ENCODE results near the gene ABR. TPM values are rescaled to one million over a fixed set of nuclear protein-coding genes. Genes with fewer than 3 reads are reported as not detected.
"Not testable (repeated sequence)": the region's sequence is repeated elsewhere in the genome, so short reads cannot be mapped to it uniquely, and the experiment has no call there.

The ABR gene
- polyA plus RNA-seq, 3 donors = 55.2 to 63.0 (median 58.7) TPM

DNA sequence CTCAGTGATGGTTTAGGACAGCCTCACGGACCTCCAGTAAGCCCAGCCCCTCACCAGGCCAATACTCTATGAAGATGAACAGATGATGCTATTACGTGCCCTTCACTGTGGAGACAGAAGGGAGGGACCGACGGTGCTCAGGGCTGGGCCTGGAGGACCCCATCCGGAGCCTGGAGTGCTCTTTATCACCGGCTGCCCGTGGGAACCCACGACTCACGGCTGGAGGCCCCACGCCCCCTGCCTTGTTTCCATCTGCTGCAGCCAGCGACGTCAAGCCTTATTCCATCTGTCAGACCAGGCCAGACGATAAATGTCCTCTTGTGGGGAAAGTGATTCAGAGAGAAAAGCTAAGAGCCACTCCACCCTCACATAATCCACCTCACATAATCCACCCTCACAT, 186.8 kb downstream of the ABR start:
- DNase-seq = no peak

DNA sequence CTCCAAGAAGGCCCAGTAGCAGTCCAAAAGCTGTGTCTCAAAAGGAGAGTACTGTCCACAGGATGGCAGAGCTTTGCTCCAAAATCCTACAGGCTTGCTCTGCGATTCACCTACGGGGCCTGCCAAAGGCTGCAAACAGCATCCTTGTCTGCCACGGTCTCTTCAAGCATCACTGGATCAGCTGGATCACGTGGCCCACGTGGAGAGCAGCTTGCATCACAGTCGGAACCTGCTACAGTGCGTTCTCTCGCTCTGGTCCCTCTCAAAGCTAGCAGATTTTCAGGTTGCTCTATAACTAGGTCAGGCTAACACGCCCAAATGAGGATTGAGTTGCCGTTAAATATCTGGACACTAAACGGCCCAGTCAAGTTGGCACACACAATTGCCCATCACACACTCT, 191.2 kb downstream of the ABR start:
- DNase-seq = no peak

DNA sequence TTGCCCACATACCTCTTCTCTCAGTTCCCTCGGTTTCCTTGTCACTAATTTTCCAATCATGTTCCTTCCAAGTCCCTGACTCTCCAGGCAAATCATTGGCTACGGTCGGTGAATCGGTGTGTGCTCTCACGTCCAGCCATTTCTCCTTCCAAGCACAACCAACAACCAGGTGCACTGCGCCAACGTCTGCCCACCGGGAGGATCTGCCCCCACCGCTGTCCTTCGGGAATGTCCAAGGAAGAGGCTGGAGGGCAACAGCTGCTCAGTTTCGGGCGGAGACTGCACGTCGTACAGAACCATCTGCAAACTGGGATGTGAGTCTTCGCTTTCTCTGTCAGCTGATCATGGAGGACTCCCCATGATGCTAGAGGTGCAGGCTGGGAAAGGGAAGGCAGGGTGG, 191.8 kb downstream of the ABR start:
- DNase-seq = no peak

DNA sequence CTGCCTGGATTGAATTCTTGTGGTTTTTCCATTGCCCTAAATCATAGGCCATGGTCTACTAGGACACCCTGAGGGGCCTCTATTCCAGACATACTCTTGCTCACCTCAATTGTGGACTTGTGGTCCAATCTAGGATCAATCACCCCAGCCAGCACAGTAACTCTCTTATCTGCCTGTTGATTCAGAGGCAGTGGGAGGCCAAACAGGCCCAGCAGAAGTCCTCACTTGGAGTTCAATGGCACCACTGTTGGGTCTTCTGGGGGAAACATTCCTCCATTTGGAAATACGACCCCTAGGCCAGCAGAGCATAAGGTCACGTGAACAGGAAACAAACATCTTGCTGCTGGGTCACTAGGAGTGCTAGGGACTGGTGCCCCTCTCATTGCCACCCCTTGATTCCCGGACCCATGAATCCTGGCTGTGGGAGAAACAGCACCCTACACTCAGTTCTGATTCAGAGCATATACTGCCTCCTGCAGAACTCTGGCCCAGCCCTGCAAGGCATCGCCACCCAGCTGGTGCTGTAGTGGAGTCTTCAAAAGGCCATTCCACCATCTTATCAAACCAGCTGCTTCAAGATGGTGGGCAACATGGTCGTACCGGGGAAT, 193.4 kb downstream of the ABR start:
- DNase-seq = no peak

DNA sequence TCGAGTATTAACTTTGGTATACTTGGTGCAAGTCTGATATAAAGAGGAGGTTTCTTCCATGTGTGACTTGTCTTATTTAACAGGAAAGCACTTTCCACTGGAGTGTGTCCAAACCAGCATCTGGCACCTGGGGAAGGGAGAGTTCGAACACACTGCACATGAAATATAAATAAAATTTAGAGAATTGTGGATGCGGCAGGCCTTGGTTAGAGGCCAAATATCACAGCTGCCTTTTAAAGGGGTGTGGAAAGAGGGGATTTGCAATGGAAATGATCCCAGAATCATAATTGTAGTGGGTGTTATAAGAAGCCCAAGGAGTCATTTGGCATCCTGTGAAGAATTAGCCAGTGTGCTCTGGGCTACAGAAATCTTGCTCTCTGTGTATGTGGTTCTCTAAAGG, 195.9 kb downstream of the ABR start:
- DNase-seq = no peak

DNA sequence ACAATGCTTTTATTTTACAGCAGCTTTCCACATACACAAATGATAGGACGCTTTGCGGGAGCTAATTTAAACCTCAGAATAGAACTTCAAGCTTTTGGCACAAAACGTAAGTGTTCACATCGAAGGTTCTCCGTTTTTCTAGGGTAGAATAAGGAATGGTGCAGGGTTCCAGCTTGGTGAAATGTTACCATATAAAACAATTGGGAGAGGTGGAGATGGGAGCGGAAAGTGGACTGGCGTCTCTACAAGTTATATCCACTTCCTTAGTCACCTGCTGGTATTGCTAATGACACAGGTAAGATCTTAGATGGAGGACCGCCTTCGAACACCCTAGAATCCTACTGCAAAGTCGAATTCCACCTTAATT, 198.5 kb downstream of the ABR start:
- DNase-seq = no peak

DNA sequence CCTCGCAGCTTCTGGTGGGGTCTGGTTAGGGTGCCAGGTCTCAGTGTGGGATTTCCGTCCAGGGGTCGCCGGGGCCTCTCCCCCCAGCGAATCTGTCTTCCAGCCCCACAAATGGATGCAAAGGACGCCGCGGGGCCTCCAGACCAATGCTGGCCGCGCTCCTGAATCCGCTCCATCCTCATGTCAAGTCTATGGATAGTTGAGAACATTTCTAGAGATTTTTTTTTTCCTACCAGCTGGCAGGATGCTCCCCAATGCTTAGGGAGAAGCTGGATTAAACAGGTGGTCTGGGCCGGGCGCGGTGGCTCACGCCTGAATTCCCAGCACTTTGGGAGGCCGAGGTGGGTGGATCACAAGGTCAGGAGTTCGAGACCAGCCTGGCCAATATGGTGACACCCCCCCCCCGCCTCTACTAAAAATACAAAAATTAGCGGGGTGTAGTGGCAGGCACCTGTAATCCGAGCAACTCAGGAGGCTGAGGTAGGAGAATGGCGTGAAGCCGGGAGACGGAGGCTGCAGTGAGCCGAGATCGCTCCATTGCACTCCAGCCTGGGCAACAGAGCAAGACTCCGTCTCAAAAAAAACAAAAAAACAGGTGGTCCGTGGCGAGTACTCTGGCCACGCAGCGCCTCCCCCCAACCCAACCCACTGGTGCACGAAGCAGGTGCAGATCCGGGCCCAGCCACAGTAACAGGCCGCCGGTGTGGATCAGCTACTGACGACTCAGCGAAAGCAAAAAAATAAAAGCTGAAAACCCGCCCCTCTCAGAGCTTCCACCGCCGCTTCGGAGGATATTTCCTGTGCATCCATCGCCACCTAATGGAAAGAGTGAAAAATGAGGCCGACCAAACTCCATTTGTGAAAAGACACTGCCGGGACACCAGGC, 199.1 kb downstream of the ABR start:
- DNase-seq = peak; percentile 90

DNA sequence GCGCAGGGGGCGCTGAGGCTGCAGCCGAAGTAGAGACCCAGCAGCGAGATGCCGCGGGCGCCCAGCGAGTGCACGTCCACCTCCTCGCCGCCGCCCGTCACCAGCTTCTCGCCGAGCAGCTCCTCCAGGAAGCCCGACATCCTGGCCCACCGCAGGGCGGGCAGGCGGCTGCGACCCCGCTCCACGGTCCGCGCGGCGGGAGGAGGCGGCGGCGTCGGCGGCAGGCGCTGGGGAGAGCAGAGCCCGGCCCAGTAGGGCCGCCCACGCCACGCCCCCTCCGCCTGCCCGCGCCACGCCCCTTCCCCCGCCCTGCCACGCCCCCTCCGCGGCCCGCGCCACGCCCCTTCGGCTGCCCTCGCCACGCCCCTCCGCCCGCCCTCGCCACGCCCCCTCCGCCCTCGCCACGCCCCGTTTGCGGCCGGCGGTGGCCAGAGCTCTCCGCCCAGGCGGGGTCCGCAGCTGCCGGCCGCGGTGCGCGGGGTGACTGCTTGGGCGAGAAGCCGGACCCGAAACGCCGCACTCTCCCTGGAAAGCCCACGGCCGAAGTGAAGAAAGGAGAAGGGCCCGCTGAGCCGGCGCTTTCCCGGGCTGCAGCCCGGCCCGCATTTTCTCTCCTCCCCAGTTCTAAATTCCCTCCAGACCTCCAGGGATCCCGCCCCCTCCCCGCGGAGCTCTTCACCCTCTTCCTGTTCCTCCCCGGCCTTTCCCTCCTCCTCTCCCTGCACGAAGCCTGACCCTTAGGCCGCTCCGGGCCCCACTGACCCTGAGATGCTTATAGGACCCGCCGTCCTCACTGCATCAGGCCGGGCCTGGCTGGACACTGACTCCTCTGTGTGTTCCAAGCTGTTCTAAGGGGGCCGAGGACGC, 200.0 kb downstream of the ABR start, which contains the start of gene NXN:
Gene NXN (minus strand): TSS at position 238 of the 867 bp plus-strand sequence.
- DNase-seq = peak; percentile 71

DNA sequence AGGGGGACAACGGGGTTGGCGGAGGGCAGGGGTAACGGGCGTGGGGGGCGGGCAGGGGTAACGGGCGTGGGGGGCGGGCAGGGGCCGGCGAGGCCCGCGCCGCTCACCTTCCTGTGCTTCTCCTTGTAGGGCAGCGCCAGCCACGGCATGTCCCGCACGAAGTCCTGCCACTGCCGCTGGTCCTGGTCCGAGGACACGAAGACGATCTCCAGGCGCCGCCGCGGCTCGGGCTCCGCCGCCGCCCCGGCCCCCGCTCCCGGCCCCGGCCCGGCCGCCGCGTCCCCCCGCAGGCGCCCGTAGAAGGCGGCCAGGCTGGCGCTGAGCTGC, 200.6 kb downstream of the ABR start:
- no peak for DNase-seq

DNA sequence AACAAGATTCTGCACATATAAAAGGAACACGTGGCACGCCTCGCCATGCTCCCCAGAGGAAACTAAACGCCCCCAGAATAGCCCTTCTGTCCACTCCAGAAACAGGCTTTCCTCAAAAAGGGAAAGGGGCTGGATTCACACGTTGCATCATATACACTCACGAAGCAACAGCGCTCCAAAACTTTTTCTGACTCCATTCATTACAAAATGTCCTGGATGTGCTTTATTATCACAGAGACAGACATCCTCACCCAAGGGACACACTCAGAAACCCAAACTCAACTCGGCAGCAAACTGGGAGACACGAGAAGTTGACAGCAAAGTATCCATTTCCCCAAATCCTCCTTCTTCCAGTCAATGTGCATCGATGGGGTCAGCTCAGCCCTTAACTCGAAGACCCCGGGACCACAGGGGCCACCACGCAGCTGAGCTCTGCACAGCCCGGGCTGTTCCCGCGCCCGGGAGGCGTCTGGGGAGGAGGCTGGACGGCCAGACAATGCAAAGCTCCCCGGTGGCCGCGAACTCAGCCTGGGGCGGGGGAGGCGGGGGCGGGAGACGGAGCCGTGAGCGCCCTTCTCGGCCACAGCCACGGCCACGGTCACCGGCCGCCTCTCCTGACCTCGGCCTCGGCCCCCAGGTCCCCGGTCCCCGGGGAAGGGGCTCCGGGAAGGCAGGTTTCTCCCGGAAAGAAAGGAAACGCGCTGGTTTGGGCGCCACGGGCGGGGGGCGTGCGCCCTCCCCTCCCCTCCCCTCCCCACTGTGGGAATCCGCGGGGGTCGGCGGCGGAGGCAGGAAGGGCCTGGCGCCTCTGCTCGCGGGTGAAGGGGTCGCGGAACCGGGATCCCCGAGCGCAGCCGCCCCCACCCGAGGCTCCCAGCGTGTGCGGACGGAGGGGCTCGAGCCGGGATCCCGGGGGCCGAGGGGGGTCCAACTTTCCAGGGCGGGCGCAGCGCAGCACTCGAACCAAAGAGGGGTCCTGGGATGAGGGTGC, 201.4 kb downstream of the ABR start:
- DNase-seq = peak; percentile 46

DNA sequence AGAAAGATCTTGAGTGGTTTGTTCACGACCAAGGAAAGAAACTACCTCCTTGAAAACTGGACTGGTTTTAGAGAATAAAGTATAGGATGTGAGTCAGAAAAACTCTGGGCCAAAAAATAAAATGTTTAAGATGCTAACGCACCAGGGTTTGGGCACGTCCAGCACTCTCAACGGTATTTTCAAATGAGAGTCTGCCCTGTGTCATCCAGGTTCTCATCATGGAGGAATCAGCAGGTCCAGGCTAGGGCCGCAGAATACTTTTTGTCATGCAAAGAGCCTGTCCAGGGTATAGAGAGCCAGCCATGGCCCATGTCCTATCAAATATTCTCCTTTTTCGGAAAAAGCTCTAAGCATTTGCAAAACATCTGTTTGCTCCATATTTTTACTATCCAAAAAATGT, 202.6 kb downstream of the ABR start:
- no peak for DNase-seq

DNA sequence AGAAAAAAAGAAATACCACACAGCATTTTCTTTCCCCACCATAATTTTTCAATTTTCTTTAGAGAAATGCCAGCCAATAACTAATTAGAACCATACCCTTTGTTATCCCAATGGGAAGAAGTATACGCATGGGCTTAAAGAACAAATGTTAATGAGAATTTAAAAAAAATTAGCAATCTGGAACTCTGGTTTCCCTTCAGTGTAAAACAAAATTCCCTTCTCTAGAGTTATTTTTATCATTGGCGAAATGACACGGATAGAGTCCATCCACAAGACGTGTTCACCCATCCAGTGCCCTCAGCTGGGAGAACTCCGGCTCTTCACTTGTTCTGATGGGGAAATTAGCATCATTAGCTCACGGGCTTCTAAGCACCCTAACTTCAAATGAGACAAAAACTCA, 203.5 kb downstream of the ABR start:
- DNase-seq = no peak

DNA sequence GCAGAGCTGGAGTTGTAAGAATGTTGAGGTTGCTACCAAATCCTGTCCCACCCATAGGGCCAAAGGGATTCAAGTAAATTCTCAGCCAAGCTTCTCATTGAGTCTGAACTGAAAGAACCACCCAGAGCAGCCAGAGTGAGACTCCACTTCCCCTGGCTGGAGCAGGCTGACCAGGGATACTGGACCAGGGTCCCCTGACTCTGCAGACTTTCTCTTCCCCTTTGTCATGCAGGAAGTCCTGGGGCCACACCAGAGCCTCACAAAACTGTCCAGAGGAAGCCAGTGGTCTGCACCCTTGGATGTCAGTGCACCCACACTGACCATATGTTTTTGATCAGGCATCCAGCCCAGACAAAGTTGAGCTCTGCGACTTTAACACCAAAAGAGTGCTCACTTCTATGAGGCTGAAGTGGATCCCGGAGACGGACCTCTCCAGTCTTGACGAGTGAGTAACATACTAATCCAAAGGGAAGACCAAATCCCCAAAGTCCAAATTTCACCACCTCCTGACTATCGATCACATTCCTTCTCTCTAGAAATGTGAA, 204.3 kb downstream of the ABR start:
- no peak for DNase-seq

DNA sequence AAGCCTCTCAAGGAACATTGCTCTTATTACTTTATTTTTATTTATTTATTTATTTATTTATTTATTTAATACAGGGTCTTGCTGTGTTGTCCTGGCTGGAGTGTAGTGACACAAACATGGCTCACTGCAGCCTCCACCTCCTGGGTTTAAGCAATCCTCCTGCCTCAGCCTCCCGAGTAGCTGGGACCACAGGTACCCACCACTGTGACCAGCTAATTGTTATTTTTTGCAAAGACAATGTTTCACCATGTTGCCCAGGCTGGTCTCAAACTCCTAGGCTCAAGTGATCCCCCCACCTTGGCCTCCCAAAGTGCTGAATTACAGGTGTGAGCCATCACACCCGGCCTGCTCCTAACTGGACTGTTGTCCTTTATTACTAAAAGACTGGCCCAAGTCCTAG, 205.0 kb downstream of the ABR start:
- not testable (repeated sequence) for DNase-seq

DNA sequence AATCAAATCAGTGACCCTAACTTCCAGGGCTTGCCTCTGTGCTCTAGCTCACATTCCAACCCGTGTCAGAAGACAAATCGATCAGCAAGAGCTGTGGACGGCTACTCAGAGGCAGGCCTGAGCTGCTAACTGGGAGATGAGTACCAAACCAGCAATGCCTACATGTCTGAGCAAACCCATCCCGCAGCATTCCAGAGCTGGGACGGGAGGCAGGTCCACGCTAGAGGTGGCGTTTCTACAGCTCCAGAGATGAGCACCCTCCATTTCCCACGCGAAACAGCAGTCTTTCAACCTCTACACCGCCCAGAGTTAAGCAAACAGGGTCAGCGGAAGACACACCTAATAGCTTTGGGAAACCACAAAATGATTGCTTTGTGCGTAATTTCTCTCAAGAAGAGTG, 206.7 kb downstream of the ABR start:
- DNase-seq = no peak

DNA sequence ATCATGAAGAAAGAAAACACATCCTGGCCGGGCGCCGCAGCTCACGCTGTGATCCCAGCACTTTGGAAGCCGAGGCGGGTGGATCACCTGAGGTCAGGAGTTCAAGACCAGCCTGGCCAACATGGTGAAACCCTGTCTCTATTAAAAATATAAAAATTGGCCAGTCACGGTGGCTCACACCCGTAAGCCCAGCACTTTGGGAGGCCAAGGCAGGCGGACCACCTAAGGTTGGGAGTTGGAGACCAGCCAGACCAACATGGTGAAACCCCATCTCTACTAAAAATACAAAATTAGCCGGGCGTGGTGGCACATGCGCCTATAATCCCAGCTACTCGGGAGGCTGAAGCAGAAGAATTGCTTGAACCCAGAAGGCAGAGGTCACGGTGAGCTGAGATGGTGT, 207.9 kb downstream of the ABR start:
- DNase-seq = not testable (repeated sequence)

DNA sequence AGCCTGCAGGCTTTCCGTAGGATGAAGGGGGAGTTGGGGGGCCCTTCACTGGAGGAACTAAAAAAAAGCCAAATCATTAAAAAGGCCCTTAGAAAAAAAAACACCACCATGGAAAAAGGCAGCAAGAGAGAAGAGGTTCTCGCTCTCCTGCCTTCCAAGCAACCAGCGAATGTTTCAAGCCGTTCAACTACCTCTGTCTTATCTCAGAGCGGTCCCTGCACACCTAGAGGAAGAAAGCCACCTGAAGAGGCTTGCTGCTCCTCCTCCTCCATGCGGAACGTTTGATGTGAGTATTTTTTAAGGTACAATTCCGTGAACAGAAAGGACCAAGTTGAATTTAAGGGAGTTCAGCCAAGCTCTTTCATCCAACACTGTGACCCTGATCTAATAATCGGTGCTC, 209.4 kb downstream of the ABR start:
- DNase-seq = no peak

DNA sequence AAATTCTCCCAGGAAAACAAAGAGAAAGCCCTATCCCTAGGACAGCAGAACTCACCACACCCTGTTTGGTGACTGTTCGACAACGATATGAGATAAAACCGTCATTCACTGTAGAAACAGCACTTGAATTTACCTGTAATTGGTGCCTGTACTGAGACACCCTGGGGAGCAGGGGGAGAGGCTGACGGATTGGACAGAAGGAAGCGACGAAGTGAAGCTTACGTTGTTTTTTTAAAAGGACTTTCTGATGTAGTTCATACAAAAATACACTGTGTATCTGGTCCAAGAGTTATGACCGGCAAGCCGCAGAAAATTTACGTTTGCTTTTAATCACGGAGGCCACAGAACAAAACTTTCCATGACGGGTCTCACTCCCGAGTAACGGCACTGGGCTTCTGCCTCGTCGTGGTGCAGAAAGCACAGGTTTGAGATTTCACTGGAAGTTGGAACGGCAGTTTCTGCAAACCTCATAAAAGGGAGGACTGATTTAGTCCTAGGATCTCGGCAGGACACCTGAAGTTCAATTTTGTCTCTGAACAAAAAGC, 209.9 kb downstream of the ABR start:
- no peak for DNase-seq

DNA sequence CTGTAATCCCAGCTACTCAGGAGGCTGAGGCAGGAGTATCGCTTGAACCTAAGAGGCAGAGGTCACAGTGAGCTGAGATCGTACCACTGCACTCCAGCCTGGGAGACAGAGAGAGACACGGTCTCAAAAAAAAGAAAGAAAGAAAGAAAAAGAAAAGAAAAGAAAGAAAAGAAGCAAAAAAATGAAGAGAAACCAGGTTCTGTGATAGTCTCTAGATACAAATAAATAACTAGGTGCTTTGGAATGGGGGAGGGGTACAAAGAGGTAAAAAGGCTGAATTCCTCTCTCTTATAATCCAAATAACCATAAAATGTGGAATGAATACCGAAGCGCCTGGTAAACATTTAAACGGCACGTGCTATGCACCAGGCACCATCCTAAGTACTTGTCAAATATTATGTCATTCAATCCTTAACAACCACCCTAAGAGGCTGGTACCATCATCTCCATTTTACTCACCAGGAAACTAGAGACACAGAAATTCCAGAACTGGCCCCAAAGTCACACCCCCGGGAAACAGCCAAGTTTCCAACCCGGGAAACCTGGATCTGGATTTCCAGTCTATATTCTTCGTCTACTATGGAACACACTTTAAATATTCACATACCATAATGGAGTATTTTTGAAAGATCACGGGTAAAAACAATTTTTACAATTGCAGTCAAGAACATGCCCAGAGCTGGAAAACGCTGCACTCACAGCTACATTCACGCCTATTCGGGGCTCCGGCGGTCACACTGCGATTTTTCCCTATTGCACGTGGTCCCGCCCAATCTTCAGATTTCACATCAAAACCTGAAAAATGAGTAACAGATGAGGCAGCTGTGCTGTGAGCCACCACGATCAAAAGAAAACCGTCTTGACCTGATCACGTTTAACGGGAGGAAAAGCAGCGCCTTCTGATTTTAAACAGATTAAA, 210.7 kb downstream of the ABR start:
- no peak for DNase-seq

DNA sequence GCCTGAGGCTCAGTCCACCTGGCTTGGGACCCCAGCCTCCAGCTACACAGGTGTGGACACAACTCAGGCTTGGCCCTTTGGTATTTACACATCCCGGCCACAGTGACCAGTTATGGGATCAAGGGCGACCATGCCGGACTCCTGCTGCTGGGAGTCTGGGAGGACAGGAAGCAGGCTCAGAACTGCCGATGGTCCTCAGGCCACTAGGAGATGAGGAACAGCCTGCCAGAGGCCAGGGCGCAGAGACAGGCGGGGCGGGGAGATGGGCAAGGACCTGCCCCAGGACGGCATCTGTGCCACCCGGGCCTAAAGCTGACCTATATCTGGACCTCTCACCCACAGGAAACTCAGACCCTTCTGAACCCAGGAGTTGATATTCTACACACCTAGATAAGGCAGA, 212.7 kb downstream of the ABR start:
- no peak for DNase-seq

Measured in renal pelvis (tissue), 4 donors.